HG02973 (cell line): ENCODE results near the gene BRSK2.

Source experiments
- ATAC-seq: cut with Tn5 transposase; IDR thresholded peaks from one replicate; pipeline ENCODE4 v1.9.1; 2021; ENCODE audit warnings: moderate library complexity; ENCODE audit not compliant: unreplicated experiment

BRSK2 gene

GRCh38 chr11:1493650-1494244 is 104.0 kb downstream of the BRSK2 start:
- ATAC-seq = no peak

GRCh38 chr11:1494650-1495049 is 104.9 kb downstream of the BRSK2 start:
- no peak for ATAC-seq

- ATAC-seq = no peak
These were observed 106.5 kb downstream of the BRSK2 start for GRCh38 chr11:1496091-1496760.

GRCh38 chr11:1496761-1497095 is 107.0 kb downstream of the BRSK2 start:
- ATAC-seq = no peak

GRCh38 chr11:1497600-1497999 is 107.9 kb downstream of the BRSK2 start:
- ATAC-seq = no peak

GRCh38 chr11:1498262-1498661 is 108.5 kb downstream of the BRSK2 start:
- no peak for ATAC-seq

- no peak for ATAC-seq
These were observed 109.6 kb downstream of the BRSK2 start for GRCh38 chr11:1499261-1499890.

- ATAC-seq = no peak
These were observed 110.2 kb downstream of the BRSK2 start for GRCh38 chr11:1499899-1500298.

- ATAC-seq = no peak
These were observed 111.0 kb downstream of the BRSK2 start for GRCh38 chr11:1500466-1501420.

GRCh38 chr11:1501421-1502167 is 111.9 kb downstream of the BRSK2 start:
- no peak for ATAC-seq

GRCh38 chr11:1502168-1502953 is 112.6 kb downstream of the BRSK2 start:
- ATAC-seq = no peak

- ATAC-seq = no peak
These were observed 113.4 kb downstream of the BRSK2 start for GRCh38 chr11:1502954-1503707.

GRCh38 chr11:1503708-1504104 is 114.0 kb downstream of the BRSK2 start:
- no peak for ATAC-seq

- no peak for ATAC-seq
These were observed 114.4 kb downstream of the BRSK2 start for GRCh38 chr11:1504138-1504537.

GRCh38 chr11:1504581-1505290 is 115.0 kb downstream of the BRSK2 start:
- ATAC-seq = no peak

GRCh38 chr11:1505480-1505879 is 115.7 kb downstream of the BRSK2 start:
- no peak for ATAC-seq

- ATAC-seq = no peak
These were observed 117.2 kb downstream of the BRSK2 start for GRCh38 chr11:1506981-1507380.

- ATAC-seq = no peak
These were observed 117.8 kb downstream of the BRSK2 start for GRCh38 chr11:1507381-1508140.
